ENCODE measurements around the gene SH3PXD2B. TPM values are rescaled to one million over a fixed set of nuclear protein-coding genes. Genes with fewer than 3 reads are reported as not detected.
A peak's percentile ranks its signal among the peaks of the same experiment; 100 is the strongest.
"Not testable (repeated sequence)": the region's sequence is repeated elsewhere in the genome, so short reads cannot be mapped to it uniquely, and the experiment has no call there.

SH3PXD2B gene
- total RNA-seq, 1 donor from 2014 or later: 24.0 TPM

GRCh38 chr5:172485511-172486202, 31.3 kb upstream of the SH3PXD2B start:
- no peak for DNase-seq

GRCh38 chr5:172484664-172485063, 30.3 kb upstream of the SH3PXD2B start:
- no peak for DNase-seq

DNA sequence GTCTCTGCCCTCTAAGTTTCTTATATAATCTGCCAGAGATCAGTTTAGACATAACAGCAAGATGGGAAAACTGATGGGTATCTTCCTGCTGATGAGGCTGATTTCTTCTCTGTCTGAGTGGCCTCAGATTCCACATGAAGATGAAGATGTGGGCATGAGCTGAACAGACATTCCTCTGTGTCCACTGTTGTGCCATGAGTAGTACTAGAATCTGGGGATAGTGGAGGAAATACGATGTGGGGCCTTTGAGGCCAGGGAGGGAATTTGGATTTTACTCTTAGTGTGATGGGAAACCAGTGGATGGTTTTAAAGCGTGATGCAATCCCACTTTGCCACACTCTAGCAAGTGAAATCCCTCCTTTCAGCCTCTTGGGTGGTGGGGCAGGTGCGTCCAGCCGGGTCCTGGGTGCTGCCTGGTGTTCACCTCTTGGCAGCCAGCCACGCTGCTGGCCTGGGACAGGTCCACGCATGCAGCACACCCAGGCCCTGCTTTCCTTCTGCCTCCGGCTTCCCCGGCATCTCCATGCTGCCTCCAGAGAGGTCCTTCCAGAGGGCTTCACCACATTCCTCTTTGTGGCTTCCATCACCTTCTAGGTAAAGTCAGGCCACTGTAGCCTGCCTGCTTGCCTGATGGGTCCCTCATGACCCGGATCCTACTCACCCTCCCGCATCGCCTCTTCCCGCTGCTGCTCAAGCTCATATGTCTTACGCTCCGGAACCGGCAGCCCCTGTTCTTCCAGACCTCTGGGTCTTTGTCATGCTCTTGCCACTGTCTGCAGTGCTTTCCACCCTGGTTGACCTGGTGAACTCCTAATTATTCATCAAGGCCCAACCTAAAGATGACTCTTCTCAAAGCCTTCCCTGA, 28.1 kb upstream of the SH3PXD2B start:
- no peak for DNase-seq

DNA sequence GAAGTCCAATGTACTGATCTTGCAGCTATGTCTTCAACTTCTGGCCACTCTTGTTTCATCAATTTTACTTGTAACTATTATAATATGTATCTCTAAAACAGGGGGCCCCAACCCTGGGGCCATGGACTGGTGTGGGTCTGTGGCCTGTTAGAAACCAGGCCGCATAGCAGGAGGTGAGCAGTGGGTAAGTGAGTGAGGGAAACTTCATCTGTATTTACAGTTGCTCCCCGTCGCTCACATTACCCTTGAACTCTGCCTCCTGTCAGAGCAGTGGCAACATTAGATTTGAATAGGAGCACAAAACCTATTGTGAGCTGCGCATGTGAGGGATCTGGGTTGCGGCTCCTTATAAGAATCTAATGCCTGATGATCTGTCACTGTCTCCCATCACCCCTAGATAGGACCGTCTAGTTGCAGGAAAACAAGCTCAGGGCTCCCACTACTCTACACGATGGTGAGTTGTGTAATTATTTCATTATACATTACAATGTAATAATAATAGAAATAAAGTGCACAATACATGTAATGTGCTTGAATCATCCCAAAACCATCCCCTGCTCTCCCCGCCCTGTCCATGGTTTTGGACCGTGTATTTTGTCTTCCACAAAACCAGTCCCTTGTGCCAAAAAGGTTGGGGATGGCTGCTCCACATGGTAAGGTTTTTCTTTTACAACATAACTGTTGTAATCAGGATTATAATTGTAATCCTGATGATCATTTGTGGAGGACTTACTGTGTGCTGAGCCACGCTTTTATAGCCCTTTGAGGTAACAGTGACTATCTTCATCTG, 26.9 kb upstream of the SH3PXD2B start:
- DNase-seq: no peak

- no peak for DNase-seq
Measured at GRCh38 chr5:172479784-172480115, 25.4 kb upstream of the SH3PXD2B start.

GRCh38 chr5:172479034-172479783, 24.9 kb upstream of the SH3PXD2B start:
- DNase-seq: peak; percentile 96

GRCh38 chr5:172478695-172479033, 24.3 kb upstream of the SH3PXD2B start:
- DNase-seq: not testable (repeated sequence)

DNA sequence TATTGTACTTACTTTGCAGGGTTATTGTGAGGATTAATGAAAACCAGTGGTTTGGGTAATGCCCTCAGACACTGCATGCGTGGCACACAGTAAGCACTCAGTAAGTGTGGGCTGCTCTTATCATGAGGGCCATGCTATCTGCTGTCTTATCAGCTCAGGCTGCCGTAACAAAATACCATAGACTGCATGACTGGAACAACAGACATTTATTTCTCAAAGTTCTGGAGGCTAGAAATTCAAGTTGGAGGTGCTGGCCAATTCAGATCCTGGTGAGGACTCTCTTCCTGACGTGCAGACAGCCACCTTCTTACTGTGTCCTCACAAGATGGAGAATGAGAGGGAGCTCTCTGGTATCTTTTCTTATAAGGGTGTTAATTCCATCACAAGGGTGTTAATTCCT, 23.9 kb upstream of the SH3PXD2B start:
- DNase-seq: no peak

GRCh38 chr5:172477466-172477865, 23.1 kb upstream of the SH3PXD2B start:
- DNase-seq: no peak

DNA sequence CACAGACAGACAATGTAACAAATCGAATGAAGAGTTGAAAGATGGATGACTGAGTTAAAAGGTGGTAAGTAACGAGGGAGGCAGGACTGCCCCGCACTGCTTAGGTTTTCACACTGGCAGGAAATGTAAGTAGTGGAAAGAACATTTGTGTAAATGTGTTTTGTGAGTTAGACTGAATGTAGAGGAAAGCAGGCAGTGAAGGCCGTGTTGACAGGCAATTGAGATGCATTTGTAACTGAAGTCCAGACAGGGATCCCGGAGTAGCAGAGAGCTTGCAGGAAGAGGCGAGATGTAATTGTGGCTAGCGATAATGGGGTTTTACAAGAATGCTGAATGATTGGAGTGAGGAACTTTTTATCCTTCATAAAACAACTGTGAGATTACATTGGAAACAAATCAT, 20.0 kb upstream of the SH3PXD2B start:
- no peak for DNase-seq

DNA sequence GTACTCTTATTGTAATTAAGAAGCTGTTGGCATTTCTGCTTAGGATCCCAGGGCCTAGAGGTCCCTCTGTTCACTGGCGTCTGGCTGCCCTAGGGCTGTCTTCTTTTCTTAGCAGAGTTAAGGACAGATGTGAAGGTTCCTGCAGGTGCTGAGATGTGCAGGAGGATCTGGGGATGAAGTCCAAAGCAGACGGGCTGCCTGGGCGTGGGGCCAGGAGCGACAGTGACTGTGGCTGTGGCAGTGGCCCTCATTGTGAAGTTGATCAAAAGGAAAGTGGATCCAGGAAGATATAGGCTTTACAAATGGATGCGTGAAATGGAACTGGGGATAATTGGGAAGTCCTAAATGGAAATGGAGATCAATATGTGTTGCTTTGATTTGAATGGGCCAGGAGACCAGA, 19.1 kb upstream of the SH3PXD2B start:
- DNase-seq: no peak

GRCh38 chr5:172469697-172470096, 15.4 kb upstream of the SH3PXD2B start:
- no peak for DNase-seq

GRCh38 chr5:172466062-172466461, 11.7 kb upstream of the SH3PXD2B start:
- no peak for DNase-seq

GRCh38 chr5:172463031-172463430, 8.7 kb upstream of the SH3PXD2B start:
- DNase-seq: no peak

DNA sequence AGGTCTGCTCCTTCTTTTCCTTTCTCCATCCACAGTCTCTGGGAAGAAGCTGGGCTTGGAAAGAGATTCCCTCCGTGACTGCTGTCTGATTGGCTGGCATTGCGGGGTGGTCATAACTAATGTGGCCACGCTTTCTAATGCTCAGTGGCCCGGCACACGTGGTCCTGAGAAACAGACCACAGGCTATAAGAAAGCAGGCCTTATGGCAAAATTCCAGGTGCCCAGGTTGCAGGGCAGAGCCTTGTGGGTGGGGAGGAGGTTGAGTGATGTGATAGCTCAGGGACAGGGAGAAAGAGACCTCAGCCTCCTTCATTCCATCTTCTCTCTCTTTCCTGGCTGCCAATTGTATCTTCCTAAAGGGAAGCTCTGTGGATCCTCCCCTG, 5.4 kb upstream of the SH3PXD2B start:
- no peak for DNase-seq

GRCh38 chr5:172458976-172459782, 4.9 kb upstream of the SH3PXD2B start:
- DNase-seq: peak; percentile 69

- DNase-seq: no peak
Measured at GRCh38 chr5:172456076-172456722, 1.9 kb upstream of the SH3PXD2B start.

- peak; percentile 79 for DNase-seq
Measured at GRCh38 chr5:172455511-172456061, 1.3 kb upstream of the SH3PXD2B start.

GRCh38 chr5:172455087-172455381, 709 bp upstream of the SH3PXD2B start:
- DNase-seq: no peak

- peak; percentile 77 for DNase-seq
Measured at GRCh38 chr5:172453986-172454357, 353 bp downstream of the SH3PXD2B start.

Measured in tongue (tissue), 2 donors.